H9 (cell line): ENCODE results near the gene STS. TPM values are rescaled to one million over a fixed set of nuclear protein-coding genes. Genes with fewer than 3 reads are reported as not detected.

ENCODE experiments used
- DNase-seq: peaks from one replicate; pipeline ENCODE4 v3.0.0-alpha.2; 2017
- H2AFZ ChIP-seq: one replicate; pipeline ENCODE4 v1.6.1; 2013; ENCODE audit warnings: mild to moderate bottlenecking, low read length, control low read depth, moderate library complexity
- H2AK5ac ChIP-seq: 2 replicates; pipeline ENCODE4 v1.6.1; 2013; ENCODE audit warnings: low read length, control low read depth, mixed read lengths; ENCODE audit not compliant: insufficient read length
- H2BK120ac ChIP-seq: one replicate; pipeline ENCODE4 v1.6.1; 2013; ENCODE audit warnings: low read depth, mild to moderate bottlenecking, low read length, control low read depth, inconsistent platforms; ENCODE audit not compliant: poor library complexity, severe bottlenecking
- H2BK12ac ChIP-seq: 2 replicates; pipeline ENCODE4 v1.6.1; 2013; ENCODE audit warnings: low read length, control low read depth, mixed read lengths, low read depth; ENCODE audit not compliant: insufficient read length
- H2BK15ac ChIP-seq: 2 replicates; pipeline ENCODE4 v1.6.1; 2013; ENCODE audit warnings: low read depth, low read length, control low read depth
- H2BK20ac ChIP-seq: one replicate; pipeline ENCODE4 v1.6.1; 2013; ENCODE audit warnings: low read depth, mild to moderate bottlenecking, low read length, control low read depth, inconsistent platforms; ENCODE audit not compliant: poor library complexity, severe bottlenecking
- H2BK5ac ChIP-seq: 2 replicates; pipeline ENCODE4 v1.6.1; 2013; ENCODE audit warnings: low read length, control low read depth, mixed read lengths; ENCODE audit not compliant: insufficient read length
- H3K14ac ChIP-seq: 2 replicates; pipeline ENCODE4 v1.6.1; 2013; ENCODE audit warnings: low read length, control low read depth; ENCODE audit not compliant: insufficient read depth
- H3K18ac ChIP-seq: 2 replicates; pipeline ENCODE4 v1.6.1; 2013; ENCODE audit warnings: low read depth, mild to moderate bottlenecking, mixed read lengths, low read length, control low read depth; ENCODE audit not compliant: insufficient read length
- H3K23ac ChIP-seq: 2 replicates; pipeline ENCODE4 v1.6.1; 2013; ENCODE audit warnings: low read length, control low read depth, mixed read lengths, low read depth; ENCODE audit not compliant: insufficient read length
- H3K23me2 ChIP-seq: 2 replicates; pipeline ENCODE4 v1.6.1; 2013; ENCODE audit warnings: low read depth, mild to moderate bottlenecking, mixed read lengths, low read length, control low read depth; ENCODE audit not compliant: insufficient read length, poor library complexity, severe bottlenecking
- H3K27ac ChIP-seq: 2 replicates; pipeline ENCODE4 v1.5.1; 2013; ENCODE audit warnings: low read length, control low read depth, mixed read lengths, low read depth; ENCODE audit not compliant: insufficient read length
- H3K27me3 ChIP-seq: 2 replicates; pipeline ENCODE4 v1.6.1; 2013; ENCODE audit warnings: low read length, control low read depth, inconsistent platforms; ENCODE audit not compliant: insufficient read depth
- H3K4ac ChIP-seq: 2 replicates; pipeline ENCODE4 v1.6.1; 2013; ENCODE audit warnings: low read depth, mild to moderate bottlenecking, control low read depth, inconsistent platforms, low read length, moderate library complexity
- H3K4me1 ChIP-seq: 2 replicates; pipeline ENCODE4 v1.6.1; 2013; ENCODE audit warnings: low read length, control low read depth, inconsistent platforms; ENCODE audit not compliant: insufficient read depth
- H3K4me2 ChIP-seq: 2 replicates; pipeline ENCODE4 v1.6.1; 2013; ENCODE audit warnings: low read length, control low read depth, mixed read lengths; ENCODE audit not compliant: insufficient read length, insufficient read depth
- H3K56ac ChIP-seq: 2 replicates; pipeline ENCODE4 v1.6.1; 2013; ENCODE audit warnings: low read depth, mild to moderate bottlenecking, mixed read lengths, low read length, control low read depth; ENCODE audit not compliant: insufficient read length
- H3K79me1 ChIP-seq: 2 replicates; pipeline ENCODE4 v1.6.1; 2013; ENCODE audit warnings: low read depth, mild to moderate bottlenecking, moderate library complexity, low read length, control low read depth, inconsistent platforms; ENCODE audit not compliant: insufficient read depth, poor library complexity, severe bottlenecking
- H3K79me2 ChIP-seq: 2 replicates; pipeline ENCODE4 v1.6.1; 2013; ENCODE audit warnings: low read length, control low read depth, inconsistent platforms; ENCODE audit not compliant: insufficient read depth
- H3K9ac ChIP-seq: 2 replicates; pipeline ENCODE4 v1.6.1; 2013; ENCODE audit warnings: low read length, control low read depth, mixed read lengths; ENCODE audit not compliant: insufficient read length; ENCODE audit errors: extremely low read depth
- H3K9me3 ChIP-seq: one replicate; pipeline ENCODE4 v1.6.1; 2013; ENCODE audit warnings: low read depth, low read length, inconsistent platforms; ENCODE audit not compliant: control insufficient read depth
- H3T11ph ChIP-seq: one replicate; pipeline ENCODE4 v1.6.1; 2013; ENCODE audit warnings: mild to moderate bottlenecking, low read length, control low read depth, inconsistent platforms
- H4K20me1 ChIP-seq: one replicate; pipeline ENCODE4 v1.6.1; 2013; ENCODE audit not compliant: control insufficient read depth, insufficient read length, insufficient read depth
- H4K5ac ChIP-seq: 2 replicates; pipeline ENCODE4 v1.6.1; 2013; ENCODE audit warnings: low read depth, mild to moderate bottlenecking, mixed read lengths, low read length, control low read depth; ENCODE audit not compliant: insufficient read length
- H4K8ac ChIP-seq: replicated peaks from 2 replicates; pipeline ENCODE4 v1.6.1; 2013; ENCODE audit warnings: low read length, control low read depth, mixed read lengths, low read depth; ENCODE audit not compliant: insufficient read length
- H4K91ac ChIP-seq: 2 replicates; pipeline ENCODE4 v1.6.1; 2013; ENCODE audit warnings: low read depth, mild to moderate bottlenecking, moderate library complexity, mixed read lengths, low read length, control low read depth; ENCODE audit not compliant: insufficient read length
- H3K27ac Mint-ChIP-seq, 3 experiments: 2 replicates in 2 of 3; 3 replicates in 1 of 3; pipeline ENCODE4 v1.8.0; 2020 to 2021; ENCODE audit warnings: mixed read lengths in 3 of 3, mild to moderate bottlenecking in 1 of 3, moderate library complexity in 1 of 3
- H3K27me3 Mint-ChIP-seq: 2 replicates; pipeline ENCODE4 v1.8.0; 2021; ENCODE audit warnings: low read depth, mild to moderate bottlenecking, moderate library complexity, mixed read lengths
- H3K36me3 Mint-ChIP-seq, 3 experiments: 2 replicates in 2 of 3; 3 replicates in 1 of 3; pipeline ENCODE4 v1.8.0; 2020 to 2021; ENCODE audit warnings: low read depth in 3 of 3, mixed read lengths in 3 of 3; ENCODE audit not compliant: insufficient read depth in 1 of 3
- H3K4me1 Mint-ChIP-seq, 2 experiments: 2 replicates each; pipeline ENCODE4 v1.8.0; 2020; ENCODE audit warnings: mixed read lengths in 2 of 2
- H3K4me3 Mint-ChIP-seq, 2 experiments: 2 replicates in 1 of 2; 3 replicates in 1 of 2; pipeline ENCODE4 v1.8.0; 2020 to 2021; ENCODE audit warnings: mild to moderate bottlenecking in 2 of 2, mixed read lengths in 2 of 2, moderate library complexity in 1 of 2
- H3K9me3 Mint-ChIP-seq, 2 experiments: 2 replicates in 1 of 2; 3 replicates in 1 of 2; pipeline ENCODE4 v1.8.0; 2020; ENCODE audit warnings: mild to moderate bottlenecking in 2 of 2, mixed read lengths in 2 of 2, moderate library complexity in 1 of 2
- CTCF ChIP-seq: fragments of 200-600 bp; sonication (generic); conservative IDR thresholded peaks from 3 replicates; pipeline ENCODE4 v1.8.0; 2021; ENCODE audit warnings: antibody characterized with exemption, mild to moderate bottlenecking
- WGBS: extraction: QIAGEN DNeasy Blood & Tissue Kit; methylation state at CpG from one replicate; pipeline ENCODE4 v1.1.7; 2013; ENCODE audit warnings: missing lambda C conversion rate, low lambda C conversion rate, mixed read lengths; ENCODE audit not compliant: insufficient read length; ENCODE audit errors: extremely low coverage; 5-methylcytosine and 5-hydroxymethylcytosine counted together
- total RNA-seq: library from RNA; stranded (reverse); gene quantifications from 2 replicates; pipeline ENCODE4 v1.2.1, GENCODE V29; 2021

Gene STS
- total RNA-seq, 1 experiment from 2014 or later, result 3.6 TPM

- Histone ChIP-seq H3K27ac (no peak overlapping the region), H3K9me3 (no peaks in the 10 kb centered on the region), H2BK15ac (no peak overlapping the region), H3K79me2 (0 out of 2 replicates have a peak, but pooled peaks cover 2% of the 10 kb centered on the region), H4K8ac (no peak overlapping the region), H2BK20ac (no peak overlapping the region), H3K79me1 (no peaks in the 10 kb centered on the region), H4K91ac (no peak overlapping the region), H3K4me2 (no peak overlapping the region), H3K14ac (no peak overlapping the region), H2AK5ac (no peak overlapping the region), H3K23me2 (no peaks in the 10 kb centered on the region), H2BK12ac (no peak overlapping the region), H4K20me1 (no peaks in the 10 kb centered on the region), H3K23ac (no peak overlapping the region), H3K56ac (no peak overlapping the region), H3K27me3 (no peaks in the 10 kb centered on the region), H4K5ac (no peak overlapping the region), H3K9ac (no peak overlapping the region), H3K4ac (no peak overlapping the region), H3T11ph (no peak overlapping the region), H2BK120ac (no peak overlapping the region), H3K18ac (no peak overlapping the region), H2AFZ (no peak overlapping the region), H2BK5ac (no peak overlapping the region), H3K4me1 (peaks cover 2% of the 10 kb centered on the region; the same call in 1 of the 2 replicates)
- no peak for DNase-seq
- Mint-ChIP-seq H3K4me1 (peaks cover 9 to 19% of the 10 kb centered on the region in 2 experiments), H3K27ac (no peak overlapping the region), H3K36me3 (peaks cover 8 to 13% (median 10%) of the 10 kb centered on the region in 3 experiments), H3K27me3 (no peaks in the 10 kb centered on the region), H3K9me3 (no peaks in the 10 kb centered on the region; a peak in 1 of 5 replicates), H3K4me3 (no peak overlapping the region)
- TF ChIP-seq CTCF, result no peak
- WGBS, result no CpG with 5 or more reads among the region's 2 CpGs
Observed at GRCh38 chrX:7127056-7127455, 20.5 kb upstream of the STS start.
